Measurements from ENCODE around the gene RTN1. TPM values are rescaled to one million over a fixed set of nuclear protein-coding genes. Genes with fewer than 3 reads are reported as not detected.

Gene RTN1, protein sequence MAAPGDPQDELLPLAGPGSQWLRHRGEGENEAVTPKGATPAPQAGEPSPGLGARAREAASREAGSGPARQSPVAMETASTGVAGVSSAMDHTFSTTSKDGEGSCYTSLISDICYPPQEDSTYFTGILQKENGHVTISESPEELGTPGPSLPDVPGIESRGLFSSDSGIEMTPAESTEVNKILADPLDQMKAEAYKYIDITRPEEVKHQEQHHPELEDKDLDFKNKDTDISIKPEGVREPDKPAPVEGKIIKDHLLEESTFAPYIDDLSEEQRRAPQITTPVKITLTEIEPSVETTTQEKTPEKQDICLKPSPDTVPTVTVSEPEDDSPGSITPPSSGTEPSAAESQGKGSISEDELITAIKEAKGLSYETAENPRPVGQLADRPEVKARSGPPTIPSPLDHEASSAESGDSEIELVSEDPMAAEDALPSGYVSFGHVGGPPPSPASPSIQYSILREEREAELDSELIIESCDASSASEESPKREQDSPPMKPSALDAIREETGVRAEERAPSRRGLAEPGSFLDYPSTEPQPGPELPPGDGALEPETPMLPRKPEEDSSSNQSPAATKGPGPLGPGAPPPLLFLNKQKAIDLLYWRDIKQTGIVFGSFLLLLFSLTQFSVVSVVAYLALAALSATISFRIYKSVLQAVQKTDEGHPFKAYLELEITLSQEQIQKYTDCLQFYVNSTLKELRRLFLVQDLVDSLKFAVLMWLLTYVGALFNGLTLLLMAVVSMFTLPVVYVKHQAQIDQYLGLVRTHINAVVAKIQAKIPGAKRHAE
- total RNA-seq = not detected in 2 replicates

- intact Hi-C loops (cut with micrococcal nuclease) = no loop called here
Observed at GRCh38 chr14:59870277-59871165, at the start of gene RTN1. TSS of gene RTN1 (minus strand) at chr14:59870776. CDS start at chr14:59870630, 146 bp downstream.

- intact Hi-C loops (cut with micrococcal nuclease) = no loop called here
Observed at GRCh38 chr14:59920378-59920683, 49.8 kb upstream of the RTN1 start.

DNA sequence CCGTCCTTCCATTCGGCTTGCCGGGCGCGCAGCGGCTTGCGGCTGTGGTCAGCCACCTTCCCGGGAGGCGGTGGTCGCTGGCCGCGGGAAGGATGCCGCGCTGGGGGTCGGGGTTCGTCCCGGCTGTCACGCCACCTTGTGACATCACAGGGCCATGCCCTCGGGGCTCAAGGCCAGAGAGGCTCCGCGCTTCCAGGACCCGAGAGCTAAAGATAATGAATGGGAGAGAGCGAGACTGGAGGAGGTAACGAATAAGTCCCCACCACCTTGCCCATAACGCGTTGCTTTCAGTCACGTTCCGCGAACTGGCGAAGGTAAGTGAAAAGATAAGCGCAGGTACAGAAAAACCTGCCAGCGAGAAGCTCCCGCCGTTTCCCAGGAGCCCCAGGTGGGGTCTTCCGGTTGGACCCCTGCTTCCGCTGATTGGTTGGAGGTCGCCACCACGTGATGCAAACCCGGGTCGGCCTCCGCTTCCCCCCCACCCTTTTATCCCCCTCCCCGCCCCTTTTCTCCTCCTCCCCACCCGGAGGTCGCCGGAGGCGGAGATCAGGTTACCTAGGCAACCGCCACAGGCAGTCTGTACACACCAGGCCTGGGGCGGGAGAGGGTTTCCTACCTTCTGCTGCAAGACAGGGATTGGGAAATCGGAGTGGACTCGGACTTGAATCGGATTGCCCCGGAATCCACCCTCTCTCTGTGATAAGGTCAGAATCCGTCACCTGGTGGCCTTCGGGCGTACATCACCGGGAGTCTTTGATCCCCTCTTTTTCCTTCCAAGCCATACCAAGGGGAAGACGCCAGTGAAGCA is 49.2 kb upstream of the RTN1 start, which contains the start of gene LRRC9:
TSS of gene LRRC9 (plus strand) at position 575 of the 808 bp plus-strand sequence.
- intact Hi-C loops (cut with micrococcal nuclease) = loop anchor here (5.0 kb wide), 1 partner anchor 287 kb away; no protein-coding TSS in a partner anchor

DNA sequence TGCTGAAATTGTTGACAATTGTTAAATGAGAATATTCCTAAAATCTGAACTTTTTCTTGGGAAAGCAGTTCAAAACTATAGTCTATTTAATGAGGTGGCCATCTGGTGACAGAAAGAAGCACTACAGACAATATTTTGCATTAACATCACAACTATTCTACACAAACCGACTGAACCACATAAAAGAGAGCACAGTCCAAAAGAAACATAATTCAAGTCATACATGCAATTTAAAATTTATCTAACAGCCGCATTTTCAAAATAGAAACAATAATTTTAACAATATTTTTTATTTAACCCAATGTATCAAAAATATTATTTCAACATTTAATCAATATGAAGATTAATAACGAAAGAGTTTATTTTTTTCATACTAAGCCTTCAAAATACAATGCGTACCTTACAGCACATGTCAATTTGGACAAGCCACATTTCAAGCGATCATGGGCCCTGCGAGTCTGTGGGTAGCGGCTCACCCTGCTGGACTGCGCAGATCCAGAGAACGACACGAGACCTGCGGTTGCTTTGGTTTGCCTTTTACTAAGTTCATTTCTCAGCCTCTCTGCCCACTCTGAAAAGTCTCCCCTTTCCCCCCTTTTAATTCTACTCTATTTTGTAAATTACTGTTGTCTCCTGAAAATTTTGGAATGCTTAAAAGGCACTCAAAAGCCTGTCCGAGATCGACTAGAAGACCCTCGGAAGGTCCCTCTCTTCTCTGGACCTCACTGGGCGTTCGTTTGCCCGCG is 48.4 kb upstream of the RTN1 start:
- intact Hi-C loops (cut with micrococcal nuclease) = loop anchor here (5.0 kb wide), 1 partner anchor 287 kb away; no protein-coding TSS in a partner anchor

GRCh38 chr14:59913187-59913586 is 42.6 kb upstream of the RTN1 start:
- intact Hi-C loops (cut with micrococcal nuclease) = no loop called here

- intact Hi-C loops (cut with micrococcal nuclease) = no loop called here
Observed at GRCh38 chr14:59912443-59912842, 41.9 kb upstream of the RTN1 start.

DNA sequence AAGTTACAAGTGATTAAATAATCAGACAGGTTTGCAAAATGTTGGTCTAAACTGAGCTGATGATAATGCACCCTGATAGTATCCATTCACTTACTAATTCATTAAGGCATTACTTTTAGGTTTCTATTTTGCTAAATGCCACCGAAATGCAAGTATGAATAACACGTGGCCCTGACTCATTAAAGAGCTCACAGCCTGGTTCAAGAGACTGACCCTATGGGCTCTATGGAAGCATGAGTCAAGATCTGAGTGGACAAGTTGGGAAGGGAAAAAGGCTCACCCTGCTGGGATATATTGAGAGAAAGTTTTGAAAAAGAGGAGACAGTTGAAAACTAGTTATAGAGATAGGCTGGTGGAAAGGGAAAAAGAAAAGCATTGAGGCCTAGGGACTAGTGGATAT is 34.6 kb upstream of the RTN1 start:
- intact Hi-C loops (cut with micrococcal nuclease) = no loop called here

DNA sequence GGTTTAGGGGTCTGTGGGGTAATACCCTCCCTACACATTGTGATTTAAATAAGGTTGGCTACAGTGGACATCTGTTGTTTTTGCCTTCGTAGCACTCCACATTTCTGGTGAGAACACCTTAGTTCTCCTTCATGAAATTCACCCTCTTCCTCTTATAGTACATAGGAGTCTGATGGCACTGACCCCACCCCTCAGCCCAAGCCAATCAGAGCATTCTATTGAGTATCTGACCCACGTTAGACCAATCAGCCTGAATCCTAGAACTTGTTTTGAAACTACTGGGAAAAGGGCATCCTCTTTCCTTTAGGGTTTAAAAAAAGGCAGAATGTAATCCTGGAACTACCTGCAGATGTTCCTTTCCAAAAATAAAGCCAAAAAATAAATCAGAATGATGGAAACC is 33.6 kb upstream of the RTN1 start:
- intact Hi-C loops (cut with micrococcal nuclease) = no loop called here

DNA sequence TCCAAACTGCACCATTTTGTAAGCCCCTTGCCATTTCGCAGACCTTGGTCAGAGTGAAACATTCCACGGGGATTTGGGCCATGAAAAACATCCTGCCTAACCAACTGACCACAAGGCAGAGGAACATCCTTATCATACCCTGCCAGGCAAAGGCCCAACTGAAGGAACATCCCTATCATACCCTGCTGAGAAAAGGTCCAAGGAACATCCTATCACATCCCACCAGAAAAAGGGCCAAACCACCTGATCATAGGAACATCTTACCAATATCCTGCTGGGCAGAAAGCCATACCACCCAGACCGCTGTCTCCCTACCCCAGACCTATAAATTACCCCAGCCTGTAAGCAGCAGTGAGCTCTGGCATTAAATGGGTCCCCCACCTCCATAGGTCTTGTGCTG is 30.0 kb upstream of the RTN1 start:
- intact Hi-C loops (cut with micrococcal nuclease) = no loop called here

GRCh38 chr14:59897757-59898383 is 27.3 kb upstream of the RTN1 start:
- intact Hi-C loops (cut with micrococcal nuclease) = no loop called here

DNA sequence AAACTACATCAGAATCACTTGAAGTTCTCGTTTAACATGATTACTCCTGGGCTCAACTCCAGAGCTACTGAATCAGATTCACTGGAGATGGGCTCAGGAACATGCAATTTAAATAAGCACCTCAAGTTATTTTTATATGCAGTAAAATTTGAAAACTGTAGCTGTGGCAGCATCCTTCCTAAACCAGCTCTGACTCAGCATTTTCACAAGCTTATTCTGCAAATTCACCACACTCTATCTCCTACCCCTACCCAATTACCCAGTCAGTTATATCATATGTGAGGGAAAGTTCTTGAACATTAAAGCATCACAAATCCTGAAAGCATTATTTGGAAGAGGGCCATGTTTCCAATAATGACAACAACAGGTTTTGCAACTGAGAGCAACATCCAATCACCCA is 25.1 kb upstream of the RTN1 start:
- intact Hi-C loops (cut with micrococcal nuclease) = no loop called here

DNA sequence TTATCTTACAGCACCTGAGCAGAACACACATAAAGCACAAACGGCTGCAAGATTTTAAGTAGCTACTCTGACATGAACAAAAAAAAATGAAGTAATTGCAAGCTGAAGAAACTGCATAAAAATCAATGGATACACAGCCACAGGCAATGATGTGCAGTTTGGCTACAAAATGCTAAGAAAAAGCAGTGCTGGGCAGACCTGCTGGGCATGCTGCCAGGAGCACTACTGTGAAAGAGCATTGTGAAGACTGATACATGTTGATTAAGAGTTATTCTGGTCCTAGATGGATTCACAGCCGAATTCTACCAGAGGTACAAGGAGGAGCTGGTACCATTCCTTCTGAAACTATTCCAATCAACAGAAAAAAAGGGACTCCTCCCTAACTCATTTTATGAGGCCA is 20.1 kb upstream of the RTN1 start:
- intact Hi-C loops (cut with micrococcal nuclease) = no loop called here

DNA sequence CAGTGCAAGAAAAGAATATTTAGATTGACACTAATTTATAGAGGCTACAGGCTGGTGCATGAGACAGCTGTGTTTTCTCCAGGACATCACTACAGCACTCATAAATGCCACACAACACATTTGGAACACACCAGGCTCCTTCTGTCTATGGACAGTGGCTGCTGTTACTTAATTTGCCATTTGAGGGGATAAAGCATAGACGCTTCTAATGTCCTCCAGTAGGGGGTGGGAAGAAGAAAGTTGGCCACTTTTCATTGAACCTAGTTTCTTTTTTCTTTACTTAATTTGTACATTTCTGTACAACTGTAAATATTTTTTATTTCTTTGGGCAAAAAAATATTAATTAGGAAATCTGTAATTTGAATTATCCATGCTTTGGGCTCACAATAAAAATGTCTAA is 12.4 kb upstream of the RTN1 start:
- intact Hi-C loops (cut with micrococcal nuclease) = no loop called here

GRCh38 chr14:59871166-59871495 is 555 bp upstream of the RTN1 start:
- intact Hi-C loops (cut with micrococcal nuclease) = no loop called here

DNA sequence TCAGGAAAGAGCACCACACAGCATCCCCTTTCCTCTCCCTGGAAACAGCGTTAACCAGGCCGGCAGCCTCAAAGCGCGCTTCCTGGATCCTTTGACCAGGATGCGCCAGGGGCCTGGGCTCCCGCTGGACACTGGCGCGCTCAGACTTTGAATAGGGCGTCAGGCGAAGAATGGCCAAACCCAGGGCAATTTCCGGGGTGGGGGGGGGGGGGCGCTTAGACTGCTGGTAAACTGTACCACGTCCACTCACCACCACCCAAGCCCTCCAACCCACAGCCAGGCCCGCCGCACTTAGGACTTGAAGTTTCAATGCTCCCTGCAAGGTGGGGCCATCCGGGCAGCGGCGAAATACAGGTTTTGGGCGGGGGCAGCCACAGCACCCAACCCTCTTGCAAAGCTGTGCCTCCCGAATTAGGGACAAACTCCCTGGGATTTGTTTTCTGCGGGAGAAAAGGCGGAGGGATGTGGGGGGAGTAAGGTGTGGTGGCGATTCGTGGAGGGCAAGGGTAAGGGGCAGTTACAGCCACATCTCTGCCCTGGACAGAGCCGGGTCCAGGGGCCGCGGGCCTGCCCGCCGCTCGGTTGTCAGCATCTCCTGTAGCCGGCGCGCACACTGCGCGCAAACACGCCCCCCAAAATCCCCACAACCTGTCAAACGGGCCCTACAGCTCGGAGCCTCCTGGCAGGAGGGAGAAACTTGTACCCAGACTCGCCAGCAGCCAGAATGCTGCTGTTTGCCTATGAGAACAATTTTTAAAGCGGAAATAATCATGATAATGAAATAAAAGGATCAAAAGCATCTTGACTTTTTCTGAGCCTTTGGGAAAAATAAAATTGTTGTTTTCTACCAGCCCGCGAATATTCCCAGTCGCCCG is 958 bp downstream of the RTN1 start:
- intact Hi-C loops (cut with micrococcal nuclease) = no loop called here

DNA sequence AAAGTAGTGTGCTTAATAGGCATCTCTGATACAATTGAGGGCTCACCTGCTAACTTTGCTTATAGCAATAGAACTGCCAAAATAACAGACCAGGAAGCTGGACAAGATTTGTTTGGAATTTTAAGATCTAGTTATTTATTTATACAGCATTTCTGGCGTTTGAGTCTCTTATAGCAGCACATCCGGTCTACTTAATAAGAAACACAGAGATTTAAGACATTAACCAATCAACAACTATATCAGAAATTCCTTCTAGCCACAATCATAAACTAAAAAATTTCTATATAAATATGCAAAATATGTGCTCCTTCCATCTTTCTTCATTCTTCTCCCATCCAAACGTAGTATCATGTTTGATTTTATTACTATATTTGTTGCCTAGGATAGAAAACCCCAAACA is 2.6 kb downstream of the RTN1 start:
- intact Hi-C loops (cut with micrococcal nuclease) = no loop called here

- intact Hi-C loops (cut with micrococcal nuclease) = no loop called here
Observed at GRCh38 chr14:59863806-59864525, 6.6 kb downstream of the RTN1 start.

- intact Hi-C loops (cut with micrococcal nuclease) = no loop called here
Observed at GRCh38 chr14:59857328-59857727, 13.2 kb downstream of the RTN1 start.
